Measurements from ENCODE around the gene CPA3.

DNA sequence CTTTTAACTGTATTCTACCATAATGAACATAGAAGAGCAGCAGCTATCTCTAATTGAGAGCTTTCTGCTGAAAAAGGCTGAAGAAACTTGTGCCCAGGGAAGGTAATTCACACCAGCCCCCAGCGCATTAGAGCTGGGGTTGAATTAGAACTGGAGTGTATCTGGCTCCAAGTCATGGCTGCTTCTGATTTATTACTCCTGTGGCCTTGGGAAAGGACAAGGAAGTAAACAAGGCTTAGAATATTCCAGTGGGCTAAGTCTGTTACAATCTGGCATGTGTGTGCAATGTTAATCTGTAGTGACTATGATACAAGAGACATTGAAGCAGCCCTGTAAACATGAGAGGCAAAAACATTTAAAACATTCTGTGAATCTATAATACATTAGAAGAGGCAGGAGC is 18.1 kb downstream of the CPA3 start:
- TF ChIP-seq POLR2A (IDR thresholded peaks at IDR 0.05; ENCODE audit: low read length) (no peak), GATA1 (IDR thresholded peaks at IDR 0.05; ENCODE audit: low read depth, low read length) (no peak)
